ENCODE results near the gene TMEM9.

DNA sequence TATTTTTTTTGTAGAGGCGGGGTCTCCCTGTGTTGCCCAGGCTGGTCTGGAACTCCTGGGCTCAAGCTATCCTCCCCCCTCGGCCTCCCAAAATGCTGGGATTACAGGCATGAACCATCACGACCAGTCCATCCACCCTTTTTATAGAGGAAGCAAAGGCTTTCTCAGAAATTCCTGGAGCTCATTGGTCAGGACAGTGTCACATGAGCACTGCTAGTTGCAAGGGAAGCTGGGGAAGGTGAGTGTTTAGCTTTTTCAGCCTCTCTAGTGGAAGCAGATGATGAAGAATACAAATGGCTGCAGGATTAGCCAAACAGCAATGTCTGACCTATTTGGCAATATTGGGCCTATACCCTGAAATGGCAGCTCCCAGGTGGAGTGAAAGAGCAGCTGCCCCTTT, 44.3 kb upstream of the TMEM9 start:
- TF ChIP-seq ZNF384 (IDR thresholded peaks at IDR 0.05) (no peak), FOXK2 (IDR thresholded peaks at IDR 0.05) (no peak), FOXM1 (IDR thresholded peaks at IDR 0.05; ENCODE audit: borderline replicate concordance) (no peak), L3MBTL2 (conservative IDR thresholded peaks at IDR 0.05) (no peak), SP1 (IDR thresholded peaks at IDR 0.05) (no peak), ELF4 (IDR thresholded peaks at IDR 0.05) (no peak), SUZ12 (IDR thresholded peaks at IDR 0.05) (no peak), ARNT (IDR thresholded peaks at IDR 0.05) (no peak), BHLHE40 (IDR thresholded peaks at IDR 0.05; ENCODE audit: borderline replicate concordance) (no peak), TARDBP (IDR thresholded peaks at IDR 0.05) (no peak), HDGF (IDR thresholded peaks at IDR 0.05; ENCODE audit: borderline replicate concordance) (no peak)
- TF ChIP-seq, protein P1, sequence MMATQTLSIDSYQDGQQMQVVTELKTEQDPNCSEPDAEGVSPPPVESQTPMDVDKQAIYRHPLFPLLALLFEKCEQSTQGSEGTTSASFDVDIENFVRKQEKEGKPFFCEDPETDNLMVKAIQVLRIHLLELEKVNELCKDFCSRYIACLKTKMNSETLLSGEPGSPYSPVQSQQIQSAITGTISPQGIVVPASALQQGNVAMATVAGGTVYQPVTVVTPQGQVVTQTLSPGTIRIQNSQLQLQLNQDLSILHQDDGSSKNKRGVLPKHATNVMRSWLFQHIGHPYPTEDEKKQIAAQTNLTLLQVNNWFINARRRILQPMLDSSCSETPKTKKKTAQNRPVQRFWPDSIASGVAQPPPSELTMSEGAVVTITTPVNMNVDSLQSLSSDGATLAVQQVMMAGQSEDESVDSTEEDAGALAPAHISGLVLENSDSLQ (IDR thresholded peaks at IDR 0.05), result no peak

All from HEK293T (cell line).